ENCODE results near the gene LGALS7.
"Not testable (repeated sequence)": the region's sequence is repeated elsewhere in the genome, so short reads cannot be mapped to it uniquely, and the experiment has no call there.

The LGALS7 gene

DNA sequence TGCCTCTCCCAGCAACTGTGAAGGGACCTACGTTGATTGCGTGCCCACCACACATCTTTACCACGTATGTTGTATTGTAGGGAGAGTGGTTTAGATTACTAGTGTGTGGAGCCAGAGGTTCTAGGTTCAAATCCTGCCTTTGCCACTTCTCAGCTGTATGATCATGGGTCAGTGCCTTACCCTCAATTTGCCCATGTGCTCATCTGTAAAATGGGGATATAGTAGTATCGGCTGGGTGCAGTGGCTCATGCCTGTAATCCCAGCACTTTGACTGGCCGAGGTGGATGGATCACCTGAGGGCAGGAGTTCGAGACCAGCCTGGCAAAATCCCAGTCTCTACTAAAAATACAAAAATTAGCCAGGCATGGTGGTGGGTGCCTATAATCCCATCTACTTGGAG, 40.0 kb upstream of the LGALS7 start:
- TF ChIP-seq, protein P1, sequence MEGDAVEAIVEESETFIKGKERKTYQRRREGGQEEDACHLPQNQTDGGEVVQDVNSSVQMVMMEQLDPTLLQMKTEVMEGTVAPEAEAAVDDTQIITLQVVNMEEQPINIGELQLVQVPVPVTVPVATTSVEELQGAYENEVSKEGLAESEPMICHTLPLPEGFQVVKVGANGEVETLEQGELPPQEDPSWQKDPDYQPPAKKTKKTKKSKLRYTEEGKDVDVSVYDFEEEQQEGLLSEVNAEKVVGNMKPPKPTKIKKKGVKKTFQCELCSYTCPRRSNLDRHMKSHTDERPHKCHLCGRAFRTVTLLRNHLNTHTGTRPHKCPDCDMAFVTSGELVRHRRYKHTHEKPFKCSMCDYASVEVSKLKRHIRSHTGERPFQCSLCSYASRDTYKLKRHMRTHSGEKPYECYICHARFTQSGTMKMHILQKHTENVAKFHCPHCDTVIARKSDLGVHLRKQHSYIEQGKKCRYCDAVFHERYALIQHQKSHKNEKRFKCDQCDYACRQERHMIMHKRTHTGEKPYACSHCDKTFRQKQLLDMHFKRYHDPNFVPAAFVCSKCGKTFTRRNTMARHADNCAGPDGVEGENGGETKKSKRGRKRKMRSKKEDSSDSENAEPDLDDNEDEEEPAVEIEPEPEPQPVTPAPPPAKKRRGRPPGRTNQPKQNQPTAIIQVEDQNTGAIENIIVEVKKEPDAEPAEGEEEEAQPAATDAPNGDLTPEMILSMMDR (IDR thresholded peaks at IDR 0.05; ENCODE audit: low read depth, low read length, missing control alignments), result no peak
- DNase-seq (ENCODE audit: low read depth), result no peak
- no peak overlapping the region for H3K4me3 ChIP-seq (ENCODE audit: low read depth, low read length)

DNA sequence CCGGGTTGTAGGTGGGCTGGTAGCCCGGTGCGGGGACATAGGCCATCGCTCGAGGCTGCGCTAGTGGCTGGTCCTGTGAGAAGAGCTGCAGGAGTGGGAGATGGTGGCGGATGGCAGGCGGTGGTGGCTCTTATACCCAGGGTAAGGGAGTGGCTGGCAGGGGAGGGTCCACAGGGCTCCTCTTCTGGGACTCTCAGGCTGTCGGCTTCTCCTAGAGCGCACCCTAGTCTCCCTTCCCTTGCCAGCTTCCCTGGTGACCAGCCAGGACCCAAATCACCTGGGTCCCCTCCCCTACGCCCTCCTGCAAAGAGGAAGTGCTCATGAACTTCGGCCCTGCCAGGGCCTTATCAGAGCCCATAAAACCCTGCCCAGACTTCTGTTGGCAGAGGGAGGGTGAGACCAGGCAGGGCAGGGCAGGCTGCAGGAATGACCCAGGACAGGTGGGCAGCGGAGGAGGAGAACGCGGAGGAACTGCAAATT, 39.6 kb upstream of the LGALS7 start, which contains the start of gene LGALS4:
Gene LGALS4, minus strand, starts transcription at position 105 of the 480 bp plus-strand sequence. Its CDS starts 59 bp downstream, at position 46.
- no peak for DNase-seq (ENCODE audit: low read depth)
- no peak within 1 kb of the TSS for H3K4me3 ChIP-seq (ENCODE audit: low read depth, low read length)
- TF ChIP-seq, protein P1 (IDR thresholded peaks at IDR 0.05; ENCODE audit: low read depth, low read length, missing control alignments), result no peak

DNA sequence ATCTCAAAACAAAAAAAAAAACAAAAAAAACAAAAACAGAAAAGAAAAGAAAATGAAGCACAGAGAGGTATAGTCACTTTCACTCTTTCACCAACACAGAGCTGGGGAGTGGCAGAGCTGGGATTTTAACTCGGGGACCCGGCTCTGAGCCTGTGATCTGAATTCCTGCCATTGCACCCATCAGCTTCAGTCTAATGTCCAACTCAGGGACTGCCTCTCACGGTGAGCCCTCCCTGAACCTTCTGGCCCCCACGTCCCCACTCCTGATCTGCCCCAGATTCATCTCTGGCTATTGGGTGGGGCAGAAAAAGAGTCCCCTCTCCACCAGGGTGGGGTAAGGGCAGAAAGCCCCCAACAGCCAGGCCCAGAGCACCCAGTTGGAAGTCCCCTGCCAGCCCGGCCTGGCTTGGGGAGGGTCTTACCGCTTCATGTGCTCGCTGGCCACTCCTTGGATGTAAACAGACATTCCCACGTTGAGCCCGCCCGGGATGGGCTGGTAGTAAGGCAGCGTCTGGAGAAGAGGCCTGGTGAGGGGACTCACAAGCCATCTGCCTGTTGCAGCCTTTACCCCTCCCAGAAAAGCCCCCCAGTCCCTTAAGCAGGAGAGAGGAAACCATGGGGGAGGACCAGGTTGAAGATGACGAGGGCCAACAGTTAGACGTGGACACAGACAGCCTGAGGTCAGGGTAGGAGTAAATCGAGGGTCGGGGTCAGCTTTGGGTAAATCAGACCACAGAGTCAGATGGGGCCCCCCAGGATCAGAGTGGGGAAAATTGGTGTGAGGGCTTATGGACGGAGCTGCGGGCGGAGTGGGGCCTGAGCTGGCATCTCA, 38.9 kb upstream of the LGALS7 start:
- H3K4me3 ChIP-seq (ENCODE audit: low read depth, low read length), result no peak overlapping the region
- TF ChIP-seq, protein P1 (IDR thresholded peaks at IDR 0.05; ENCODE audit: low read depth, low read length, missing control alignments), result no peak
- no peak for DNase-seq (ENCODE audit: low read depth)

DNA sequence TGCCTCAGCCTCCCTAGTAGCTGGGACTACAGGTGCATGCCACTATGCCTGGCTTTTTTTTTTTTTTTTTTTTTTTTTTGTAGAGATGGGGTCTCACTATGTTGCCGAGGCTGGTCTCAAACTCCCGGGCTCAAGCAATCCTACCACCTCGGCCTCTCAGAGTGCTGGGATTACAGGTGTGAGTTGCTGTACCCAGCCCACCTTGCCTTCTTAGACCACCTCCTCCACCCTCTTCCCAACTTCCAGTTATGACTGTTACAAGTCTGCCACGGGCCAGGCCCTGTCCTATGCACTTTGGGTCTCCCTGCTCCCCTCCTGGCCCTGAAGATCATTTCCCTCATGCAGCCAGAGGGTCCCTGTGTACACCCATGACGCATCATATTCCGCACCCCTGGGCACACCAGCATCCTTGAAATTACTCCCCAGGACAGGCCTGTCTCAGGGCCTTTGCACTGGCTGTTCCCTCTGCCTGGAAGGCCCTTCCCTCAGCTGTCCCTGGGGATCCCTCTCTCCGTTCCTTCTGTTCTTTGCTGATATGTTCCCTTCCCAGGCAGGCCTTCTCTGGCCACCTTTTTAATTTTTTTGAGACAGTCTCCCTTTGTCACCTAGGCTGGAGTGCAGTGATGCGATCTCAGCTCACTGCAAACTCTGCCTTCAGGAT, 36.4 kb upstream of the LGALS7 start:
- no peak overlapping the region for H3K4me3 ChIP-seq (ENCODE audit: low read depth, low read length)
- TF ChIP-seq, protein P1 (IDR thresholded peaks at IDR 0.05; ENCODE audit: low read depth, low read length, missing control alignments), result no peak
- no peak for DNase-seq (ENCODE audit: low read depth)

DNA sequence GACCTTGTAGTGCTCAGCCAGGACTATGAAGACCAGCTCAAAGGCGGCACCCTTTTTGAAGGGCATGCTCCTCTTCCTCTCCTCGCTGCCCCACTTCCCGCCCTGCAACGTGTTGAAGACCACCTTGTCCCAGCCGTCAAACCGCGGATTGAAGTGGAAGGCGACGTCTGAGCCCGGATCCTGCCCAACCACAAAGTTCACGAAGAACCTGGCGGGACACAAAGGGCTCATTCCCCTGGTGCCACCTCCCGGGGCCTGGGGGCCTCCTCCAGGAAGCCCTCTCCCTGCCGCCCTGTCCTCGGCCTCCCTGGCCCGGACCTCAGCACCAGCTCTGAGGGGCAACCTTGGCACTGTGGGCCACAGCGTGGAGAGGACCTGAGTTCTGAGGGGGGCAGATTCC, 35.4 kb upstream of the LGALS7 start:
- H3K4me3 ChIP-seq (ENCODE audit: low read depth, low read length), result no peak overlapping the region
- no peak for DNase-seq (ENCODE audit: low read depth)
- TF ChIP-seq, protein P1 (IDR thresholded peaks at IDR 0.05; ENCODE audit: low read depth, low read length, missing control alignments), result no peak

DNA sequence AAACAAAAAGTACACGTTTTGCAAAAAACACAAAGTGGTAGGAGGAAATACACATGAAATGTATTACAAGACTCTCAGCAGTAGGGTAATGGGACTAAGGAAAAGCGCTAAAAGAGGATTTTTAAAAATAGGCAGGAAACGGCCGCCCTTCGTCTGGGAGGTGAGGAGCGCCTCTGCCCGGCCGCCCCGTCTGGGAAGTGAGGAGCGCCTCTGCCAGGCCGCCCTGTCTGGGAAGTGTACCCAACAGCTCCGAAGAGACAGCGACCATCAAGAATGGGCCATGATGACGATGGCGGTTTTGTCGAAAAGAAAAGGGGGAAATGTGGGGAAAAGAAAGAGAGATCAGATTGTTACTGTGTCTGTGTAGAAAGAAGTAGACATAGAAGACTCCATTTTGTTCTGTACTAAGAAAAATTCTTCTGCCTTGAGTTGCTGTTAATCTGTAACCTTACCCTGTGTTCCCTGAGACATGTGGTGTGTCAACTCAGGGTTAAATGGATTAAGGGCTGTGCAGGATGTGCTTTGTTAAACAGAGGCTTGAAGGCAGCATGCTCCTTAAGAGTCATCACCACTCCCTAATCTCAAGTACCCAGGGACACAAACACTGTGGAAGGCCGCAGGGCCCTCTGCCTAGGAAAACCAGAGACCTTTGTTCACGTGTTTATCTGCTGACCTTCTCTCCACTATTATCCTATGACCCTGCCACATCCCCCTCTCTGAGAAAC, 34.2 kb upstream of the LGALS7 start:
- DNase-seq (ENCODE audit: low read depth); H3K4me3 ChIP-seq (ENCODE audit: low read depth, low read length): not testable (repeated sequence)

DNA sequence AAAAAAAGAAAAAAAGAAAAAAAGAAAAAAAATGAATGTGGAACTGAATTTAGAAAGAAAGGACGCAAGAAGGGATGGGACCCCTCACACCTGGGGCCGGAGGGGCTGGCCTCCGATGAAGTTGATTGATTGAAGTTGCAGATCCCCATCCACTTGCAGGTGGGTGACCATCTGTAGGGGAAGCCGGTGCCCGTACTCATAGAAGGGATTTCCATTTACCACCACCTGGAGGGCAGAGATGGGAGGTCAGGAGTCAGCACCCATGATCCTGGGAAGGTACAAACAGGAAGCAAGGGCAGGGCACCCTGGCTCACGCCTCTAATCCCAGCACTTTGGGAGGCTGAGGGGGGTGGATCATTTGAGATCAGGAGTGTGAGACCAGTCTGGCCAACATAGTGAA, 33.1 kb upstream of the LGALS7 start:
- TF ChIP-seq, protein P1 (IDR thresholded peaks at IDR 0.05; ENCODE audit: low read depth, low read length, missing control alignments), result no peak

More for the DNA sequence above, 33.1 kb upstream of the LGALS7 start:
- no peak overlapping the region for H3K4me3 ChIP-seq (ENCODE audit: low read depth, low read length)
- DNase-seq (ENCODE audit: low read depth), result no peak
